WTC11 (cell line): ENCODE data around the gene PTPN13. TPM values are rescaled to one million over a fixed set of nuclear protein-coding genes. Genes with fewer than 3 reads are reported as not detected.

Experiments
- ATAC-seq: fragments of 200-7000 bp; cut with Tn5 transposase; 2 replicates; pipeline ENCODE4 v1.10.0; 2021; ENCODE audit warnings: mild to moderate bottlenecking, moderate library complexity
- CTCF ChIA-PET: fragments of 300-600 bp; sonication (Branson Sonifier 250); formaldehyde crosslinking; loops from one replicate; lab custom pipeline; 2021; ENCODE audit warnings: antibody characterized with exemption; lab: Charles Lee
- POLR2A ChIA-PET: fragments of 350-600 bp; sonication (Branson Sonifier 250); formaldehyde crosslinking; loops from one replicate; lab custom pipeline; 2021; ENCODE audit warnings: antibody characterized with exemption; lab: Charles Lee
- DNase-seq: peaks from one replicate; pipeline ENCODE4 v3.0.0; 2021; ENCODE audit warnings: low spot score
- H3K27ac Mint-ChIP-seq: 2 replicates; pipeline ENCODE4 v1.8.0; 2021; ENCODE audit warnings: mixed read lengths
- H3K27me3 Mint-ChIP-seq: 2 replicates; pipeline ENCODE4 v1.8.0; 2021; ENCODE audit warnings: low read depth, mild to moderate bottlenecking, moderate library complexity, mixed read lengths
- H3K36me3 Mint-ChIP-seq: 2 replicates; pipeline ENCODE4 v1.8.0; 2021; ENCODE audit warnings: mixed read lengths
- H3K4me1 Mint-ChIP-seq: 2 replicates; pipeline ENCODE4 v1.8.0; 2022; ENCODE audit warnings: mixed read lengths
- H3K4me3 Mint-ChIP-seq: 2 replicates; pipeline ENCODE4 v1.8.0; 2021; ENCODE audit warnings: mild to moderate bottlenecking, moderate library complexity, mixed read lengths
- H3K9me3 Mint-ChIP-seq: 2 replicates; pipeline ENCODE4 v1.8.0; 2021; ENCODE audit warnings: mixed read lengths
- ATF2 ChIP-seq: sonication (generic); formaldehyde crosslinking; IDR thresholded peaks from 2 replicates; pipeline ENCODE4 v1.8.1; 2022; ENCODE audit warnings: low read depth, missing genetic modification reagents, borderline replicate concordance
- ATF6 ChIP-seq: sonication (generic); formaldehyde crosslinking; IDR thresholded peaks from 2 replicates; pipeline ENCODE4 v1.8.1; 2023; ENCODE audit warnings: mild to moderate bottlenecking, missing genetic modification reagents
- E2F5 ChIP-seq: sonication (generic); formaldehyde crosslinking; IDR thresholded peaks from 2 replicates; pipeline ENCODE4 v1.8.1; 2022; ENCODE audit warnings: mild to moderate bottlenecking, moderate library complexity, missing genetic modification reagents
- FOXK1 ChIP-seq: sonication (generic); formaldehyde crosslinking; IDR thresholded peaks from 2 replicates; pipeline ENCODE4 v1.8.0; 2022; ENCODE audit warnings: mild to moderate bottlenecking, moderate library complexity, missing genetic modification reagents
- NFE2L1 ChIP-seq: sonication (generic); formaldehyde crosslinking; IDR thresholded peaks from 2 replicates; pipeline ENCODE4 v1.8.1; 2023; ENCODE audit warnings: missing genetic modification reagents
- NR1H2 ChIP-seq: sonication (generic); formaldehyde crosslinking; IDR thresholded peaks from 2 replicates; pipeline ENCODE4 v1.9.0; 2021; ENCODE audit warnings: mild to moderate bottlenecking, moderate library complexity, missing genetic modification reagents
- PRDM15 ChIP-seq: sonication (generic); formaldehyde crosslinking; IDR thresholded peaks from 2 replicates; pipeline ENCODE4 v1.8.0; 2022; ENCODE audit warnings: missing genetic modification reagents
- RORB ChIP-seq: fragments of 250-450 bp; sonication (Bioruptor Pico); IDR thresholded peaks from 2 replicates; pipeline ENCODE4 v1.9.0; 2021; ENCODE audit warnings: mild to moderate bottlenecking
- SMAD3 ChIP-seq: sonication (generic); formaldehyde crosslinking; IDR thresholded peaks from 2 replicates; pipeline ENCODE4 v1.8.0; 2022; ENCODE audit warnings: missing genetic modification reagents, mild to moderate bottlenecking, borderline replicate concordance
- TP53 ChIP-seq: sonication (generic); formaldehyde crosslinking; IDR thresholded peaks from 2 replicates; pipeline ENCODE4 v1.8.1; 2023; ENCODE audit warnings: mild to moderate bottlenecking, missing genetic modification reagents
- USF1 ChIP-seq: sonication (generic); formaldehyde crosslinking; IDR thresholded peaks from 2 replicates; pipeline ENCODE4 v1.8.0; 2022; ENCODE audit warnings: mild to moderate bottlenecking, missing genetic modification reagents
- ZNF219 ChIP-seq: sonication (generic); formaldehyde crosslinking; IDR thresholded peaks from 2 replicates; pipeline ENCODE4 v1.8.0; 2023; ENCODE audit warnings: missing genetic modification reagents, mild to moderate bottlenecking, borderline replicate concordance
- ZNF232 ChIP-seq: sonication (generic); formaldehyde crosslinking; IDR thresholded peaks from 2 replicates; pipeline ENCODE4 v1.8.0; 2022; ENCODE audit warnings: mild to moderate bottlenecking, missing genetic modification reagents
- ZNF317 ChIP-seq: sonication (generic); formaldehyde crosslinking; IDR thresholded peaks from 2 replicates; pipeline ENCODE4 v1.8.1; 2023; ENCODE audit warnings: low read depth, mild to moderate bottlenecking, moderate library complexity, missing genetic modification reagents, borderline replicate concordance
- ZNF512 ChIP-seq: sonication (generic); formaldehyde crosslinking; IDR thresholded peaks from 2 replicates; pipeline ENCODE4 v1.8.1; 2022; ENCODE audit warnings: missing genetic modification reagents, borderline replicate concordance
- ZNF671 ChIP-seq: fragments of 250-450 bp; sonication (Bioruptor Pico); IDR thresholded peaks from 2 replicates; pipeline ENCODE4 v1.8.0; 2021; ENCODE audit warnings: mild to moderate bottlenecking
- total RNA-seq: library from RNA; stranded (reverse); gene quantifications from 3 replicates; pipeline ENCODE4 v1.2.3, GENCODE V29; 2021

The PTPN13 gene
- total RNA-seq, 1 experiment from 2014 or later: 49.7 TPM

GRCh38 chr4:86626066-86626465 is 32.0 kb downstream of the PTPN13 start:
- CTCF ChIA-PET: interaction anchor here (0.7 kb wide), 1 partner anchor 27 kb away, joined by 3 read pairs; no protein-coding TSS in a partner anchor
- POLR2A ChIA-PET: no interaction called here
- TF ChIP-seq ZNF232 (no peak), TP53 (CRISPR knock-in tag) (no peak), NFE2L1 (CRISPR knock-in tag) (no peak), ATF2 (CRISPR knock-in tag) (no peak), ZNF671 (no peak), ZNF512 (CRISPR knock-in tag) (no peak), E2F5 (CRISPR knock-in tag) (no peak), ZNF317 (CRISPR knock-in tag) (no peak), SMAD3 (no peak), ZNF219 (CRISPR knock-in tag) (no peak), PRDM15 (CRISPR knock-in tag) (no peak)
- no peaks in the 10 kb centered on the region for H3K9me3 Mint-ChIP-seq
- peaks cover 34% of the 10 kb centered on the region for H3K4me1 Mint-ChIP-seq
- no peaks in the 10 kb centered on the region for H3K27me3 Mint-ChIP-seq
- ATAC-seq: no peak
- DNase-seq: no peak
- H3K36me3 Mint-ChIP-seq: no peaks in the 10 kb centered on the region
- no peak overlapping the region for H3K27ac Mint-ChIP-seq
- H3K4me3 Mint-ChIP-seq: no peak overlapping the region

- peaks cover 23% of the 10 kb centered on the region for H3K4me1 Mint-ChIP-seq
- no peaks in the 10 kb centered on the region for H3K27me3 Mint-ChIP-seq
- POLR2A ChIA-PET: no interaction called here
- no peak overlapping the region for H3K4me3 Mint-ChIP-seq
- H3K36me3 Mint-ChIP-seq: no peaks in the 10 kb centered on the region
- H3K27ac Mint-ChIP-seq: no peak overlapping the region
- TF ChIP-seq ATF6 (CRISPR knock-in tag) (no peak), NR1H2 (no peak), USF1 (CRISPR knock-in tag) (no peak), ZNF317 (CRISPR knock-in tag) (no peak), RORB (no peak), FOXK1 (CRISPR knock-in tag) (no peak)
- TF ChIP-seq, all 79 proteins: peak for 0
- no peak for ATAC-seq
- no peaks in the 10 kb centered on the region for H3K9me3 Mint-ChIP-seq
- CTCF ChIA-PET: no interaction called here
- DNase-seq: no peak
Measured at GRCh38 chr4:86627462-86628135, 33.5 kb downstream of the PTPN13 start.
